ENCODE measurements around the gene NOLC1.
A peak's percentile ranks its signal among the peaks of the same experiment; 100 is the strongest.

Gene NOLC1

DNA sequence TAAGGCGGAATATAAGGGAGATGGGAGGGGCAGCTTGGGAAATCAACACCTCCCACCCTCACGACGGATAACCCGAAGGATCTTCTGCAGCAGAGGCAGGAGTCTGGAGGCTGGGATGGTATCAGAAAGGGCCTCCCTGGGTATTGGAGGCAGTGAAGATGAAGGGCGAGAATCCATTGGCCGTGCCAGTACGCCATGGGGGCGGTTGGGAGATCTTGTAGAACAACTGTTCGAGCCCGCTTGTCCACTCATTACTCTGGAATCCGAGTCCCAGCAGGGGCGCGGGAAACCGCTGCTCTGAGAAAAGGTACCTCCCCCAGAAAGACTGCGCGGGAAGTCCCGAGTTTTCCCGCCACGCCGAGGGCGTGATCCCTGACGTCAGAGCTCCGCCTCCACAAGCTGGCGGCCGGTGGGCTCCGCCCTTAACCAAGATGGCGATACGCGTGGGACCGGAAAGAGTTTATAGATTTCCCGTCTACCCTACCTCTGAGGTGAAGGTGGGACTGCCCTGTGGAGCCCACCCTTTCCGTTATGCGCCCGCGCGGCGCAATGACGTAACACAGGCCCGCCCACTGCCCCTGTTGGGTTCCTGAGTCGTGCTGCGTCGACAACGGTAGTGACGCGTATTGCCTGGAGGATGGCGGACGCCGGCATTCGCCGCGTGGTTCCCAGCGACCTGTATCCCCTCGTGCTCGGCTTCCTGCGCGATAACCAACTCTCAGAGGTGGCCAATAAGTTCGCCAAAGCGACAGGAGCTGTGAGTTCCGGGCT lies at the start of gene NOLC1:
Gene NOLC1, plus strand, starts transcription at position 616 of the 771 bp plus-strand sequence. Its CDS starts 22 bp downstream, at position 638.
- DNase-seq (ENCODE audit: low spot score) = peak; percentile 96

DNA sequence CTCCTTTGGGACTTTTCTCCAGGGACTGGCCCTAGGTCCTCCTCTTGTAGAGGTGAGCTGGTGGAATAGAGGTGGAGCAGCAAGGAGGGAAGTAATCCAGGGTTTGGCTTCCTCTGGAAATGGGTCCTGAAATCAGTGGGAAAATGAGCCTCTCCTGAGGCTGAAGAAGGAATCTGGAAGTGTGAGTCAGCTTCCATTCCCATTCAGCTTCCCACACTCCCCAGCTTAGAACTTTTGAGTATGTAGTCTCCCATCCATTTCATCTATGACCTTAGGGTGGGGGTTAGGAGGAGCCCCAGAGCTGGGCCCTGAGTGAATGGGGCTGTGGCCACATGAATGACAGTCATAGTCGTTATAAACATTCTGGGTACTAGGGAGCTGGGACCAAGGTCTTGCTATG lies 49.8 kb upstream of the NOLC1 start:
- no peak for DNase-seq (ENCODE audit: low spot score)

DNA sequence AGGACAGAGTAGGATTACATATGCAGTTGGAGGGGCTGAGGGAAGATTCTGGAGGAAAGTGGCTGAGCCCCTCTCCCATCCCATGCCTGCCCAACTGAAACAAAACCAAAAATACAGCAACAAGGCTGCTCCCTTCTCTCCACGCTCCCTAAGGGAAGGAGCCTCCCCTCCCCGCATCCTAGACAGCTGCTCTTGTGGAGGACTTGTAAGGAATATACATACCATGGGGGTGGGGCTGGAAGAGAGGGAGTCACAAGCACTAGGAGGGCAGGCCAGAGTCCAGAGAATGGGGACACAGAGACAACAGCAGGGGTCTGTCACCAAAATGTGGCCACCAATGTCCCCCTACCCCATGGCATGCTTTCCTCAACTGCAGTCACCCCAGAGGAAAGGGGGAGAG lies 45.2 kb upstream of the NOLC1 start:
- no peak for DNase-seq (ENCODE audit: low spot score)

DNA sequence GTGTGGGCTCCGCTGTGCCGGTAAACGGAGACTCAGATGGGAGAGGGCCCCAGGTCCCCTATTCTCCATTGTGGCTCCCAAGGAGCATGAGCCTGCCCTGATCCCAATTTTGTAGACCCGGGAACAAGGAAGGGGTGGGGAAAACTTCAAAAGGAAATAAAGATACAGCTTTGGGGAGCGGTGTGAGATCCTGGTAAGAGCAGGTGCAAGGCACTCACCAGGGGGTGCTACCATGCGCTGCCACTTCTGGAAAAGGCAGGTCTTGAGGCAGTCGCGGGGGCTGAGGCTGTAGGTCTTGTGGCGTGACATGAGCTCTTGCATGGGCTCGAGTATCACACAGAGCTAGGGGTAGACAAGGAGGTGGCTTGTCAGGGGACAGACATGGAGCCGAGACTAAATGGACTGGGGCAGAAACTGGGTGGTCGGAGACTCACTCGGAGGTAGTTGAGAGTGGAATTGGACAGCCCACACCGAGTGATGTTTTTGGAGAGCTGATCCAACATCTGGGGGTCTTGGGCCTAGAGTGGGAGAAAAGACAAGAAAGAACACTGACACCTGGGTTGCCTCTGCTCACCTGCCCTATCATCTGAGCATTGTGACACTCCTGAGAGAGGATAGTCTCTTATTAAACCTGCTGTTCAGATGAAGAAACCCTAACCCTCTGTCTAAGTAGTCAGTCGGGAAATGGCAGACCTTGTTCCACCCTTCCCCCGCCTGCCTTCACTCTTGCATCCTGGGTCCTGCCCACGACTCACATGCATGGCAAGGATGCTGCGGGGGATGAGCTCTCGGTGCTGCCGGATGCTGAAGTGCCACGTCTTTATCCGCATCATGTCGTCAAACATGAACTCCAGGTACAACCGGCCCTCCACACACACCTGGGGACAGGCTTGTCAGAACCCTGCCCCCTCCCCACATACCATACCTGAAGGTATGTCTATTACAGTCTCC lies 42.7 kb upstream of the NOLC1 start:
- DNase-seq (ENCODE audit: low spot score) = no peak

DNA sequence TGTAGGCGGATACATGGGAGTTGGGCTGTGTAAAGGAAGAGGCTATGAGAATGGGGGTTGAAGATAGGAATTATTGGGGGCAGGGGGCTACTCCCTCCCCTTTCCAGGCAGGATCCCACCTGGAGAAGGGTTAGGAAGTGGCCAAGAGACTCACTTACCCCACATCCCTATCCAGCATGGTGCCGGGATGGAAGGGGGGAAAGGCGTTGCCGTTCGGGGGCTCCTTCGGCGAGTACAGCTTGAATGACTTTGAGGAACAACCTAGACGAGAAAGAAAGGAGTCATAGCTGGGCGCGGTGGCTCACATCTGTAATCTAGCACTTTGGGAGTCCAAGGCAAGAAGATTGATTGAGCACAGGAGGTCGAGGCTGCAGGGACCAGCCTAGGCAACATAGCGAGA lies 40.9 kb upstream of the NOLC1 start:
- DNase-seq (ENCODE audit: low spot score) = no peak

DNA sequence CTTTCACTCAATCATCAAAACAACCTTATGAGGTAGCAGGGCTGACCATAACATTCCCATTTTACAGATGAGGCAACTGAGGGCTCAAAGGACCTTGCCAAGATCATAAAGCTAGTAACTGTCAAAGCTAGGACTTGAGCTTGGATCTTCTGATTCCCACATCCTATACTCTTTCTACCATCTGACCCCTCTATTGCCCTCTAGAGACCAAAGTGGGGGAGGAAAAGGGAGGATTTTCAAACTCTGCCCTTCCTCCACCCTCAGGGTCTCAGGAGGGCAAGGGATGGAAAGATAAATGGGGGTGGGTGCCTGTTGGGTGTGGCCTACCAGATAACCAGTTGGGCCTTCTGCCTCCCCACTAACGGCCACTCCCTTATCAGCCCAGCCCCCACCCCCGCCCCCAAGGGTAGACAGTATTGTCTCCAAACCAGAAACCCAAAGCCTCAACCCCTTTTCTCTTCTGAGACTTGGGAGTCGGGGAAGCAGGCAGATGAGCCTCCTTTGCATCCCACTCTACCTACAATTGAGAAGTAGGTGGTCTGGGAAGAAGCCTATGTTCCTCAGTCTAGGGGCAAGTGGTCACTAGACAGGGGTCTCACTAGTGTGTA lies 39.9 kb upstream of the NOLC1 start:
- DNase-seq (ENCODE audit: low spot score) = no peak

DNA sequence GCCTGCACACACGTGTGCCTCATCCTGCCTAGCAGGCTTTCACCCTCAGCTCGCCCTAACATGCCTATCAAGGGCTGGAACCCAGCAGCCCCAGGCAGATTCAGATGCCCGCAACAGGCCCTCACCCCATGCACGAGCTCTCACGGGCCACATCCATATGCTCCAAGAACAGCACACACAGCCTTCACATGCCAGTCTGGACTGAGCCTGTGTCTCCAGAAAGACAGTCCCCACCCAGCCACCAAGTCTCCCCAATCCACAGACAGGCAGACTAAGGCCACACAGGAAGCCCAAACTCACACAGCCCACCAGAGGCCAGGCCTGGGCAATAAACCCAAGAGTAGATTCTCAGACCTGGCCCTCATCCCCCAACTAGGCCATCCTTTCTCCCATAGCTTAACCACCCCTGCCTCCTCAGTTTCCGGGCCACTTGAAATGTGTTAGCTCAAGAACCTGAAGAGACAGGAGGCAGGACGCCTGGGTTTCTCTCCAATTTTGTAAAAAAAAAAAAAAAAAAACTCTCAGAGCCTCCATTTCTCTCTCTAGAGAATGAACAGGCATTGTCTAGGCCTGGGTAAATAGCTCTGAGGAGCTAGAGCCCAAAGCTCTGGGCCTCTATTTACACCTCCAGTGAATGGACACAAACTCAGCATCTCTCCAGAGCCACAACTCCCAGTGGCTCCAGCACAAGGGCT lies 38.8 kb upstream of the NOLC1 start:
- DNase-seq (ENCODE audit: low spot score) = no peak

DNA sequence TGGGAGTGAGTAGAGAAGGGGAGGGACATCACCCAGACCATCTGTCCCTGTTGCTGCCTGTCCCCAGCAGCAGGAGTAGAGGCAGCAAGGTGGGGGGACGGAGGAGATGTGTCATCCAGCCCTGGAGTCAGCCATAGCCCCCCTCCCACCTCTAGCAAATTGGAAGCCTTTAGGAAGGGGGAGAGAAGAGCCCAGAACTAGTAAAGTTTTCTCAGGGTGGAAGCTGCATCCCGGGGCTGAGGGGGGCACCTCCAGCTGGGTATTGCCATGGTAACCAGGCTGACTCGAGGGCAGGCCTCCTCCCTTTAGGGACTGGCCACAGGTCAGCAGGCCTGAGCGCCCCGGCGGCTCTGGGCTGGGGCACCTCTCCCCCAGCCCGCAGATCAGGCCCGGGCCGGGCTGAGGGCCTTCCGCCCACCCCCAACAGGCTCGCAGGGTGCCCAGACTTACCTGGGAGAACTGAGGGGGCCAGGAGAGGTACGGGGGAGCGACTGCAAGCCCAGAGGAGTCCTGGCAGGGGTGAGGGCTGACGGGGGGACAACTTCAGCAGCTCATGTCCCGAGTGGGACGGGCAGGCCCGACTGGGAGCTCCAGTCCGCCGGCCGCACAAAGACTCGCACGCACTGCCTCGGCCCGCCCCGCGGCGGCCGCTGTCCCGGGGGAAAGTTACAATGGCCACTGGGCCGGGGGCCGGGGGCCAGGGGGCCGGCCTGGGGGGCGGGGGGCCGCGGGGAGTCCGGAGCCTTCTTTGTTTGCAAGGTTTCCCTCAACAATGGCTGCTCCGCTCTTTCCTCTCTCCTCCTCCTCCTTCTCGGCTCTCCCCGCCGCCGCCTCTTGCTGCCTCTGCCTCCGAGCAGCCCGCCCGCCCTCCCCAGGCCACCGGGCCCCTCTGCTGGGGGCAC lies 38.0 kb upstream of the NOLC1 start:
- DNase-seq (ENCODE audit: low spot score) = peak; percentile 63

DNA sequence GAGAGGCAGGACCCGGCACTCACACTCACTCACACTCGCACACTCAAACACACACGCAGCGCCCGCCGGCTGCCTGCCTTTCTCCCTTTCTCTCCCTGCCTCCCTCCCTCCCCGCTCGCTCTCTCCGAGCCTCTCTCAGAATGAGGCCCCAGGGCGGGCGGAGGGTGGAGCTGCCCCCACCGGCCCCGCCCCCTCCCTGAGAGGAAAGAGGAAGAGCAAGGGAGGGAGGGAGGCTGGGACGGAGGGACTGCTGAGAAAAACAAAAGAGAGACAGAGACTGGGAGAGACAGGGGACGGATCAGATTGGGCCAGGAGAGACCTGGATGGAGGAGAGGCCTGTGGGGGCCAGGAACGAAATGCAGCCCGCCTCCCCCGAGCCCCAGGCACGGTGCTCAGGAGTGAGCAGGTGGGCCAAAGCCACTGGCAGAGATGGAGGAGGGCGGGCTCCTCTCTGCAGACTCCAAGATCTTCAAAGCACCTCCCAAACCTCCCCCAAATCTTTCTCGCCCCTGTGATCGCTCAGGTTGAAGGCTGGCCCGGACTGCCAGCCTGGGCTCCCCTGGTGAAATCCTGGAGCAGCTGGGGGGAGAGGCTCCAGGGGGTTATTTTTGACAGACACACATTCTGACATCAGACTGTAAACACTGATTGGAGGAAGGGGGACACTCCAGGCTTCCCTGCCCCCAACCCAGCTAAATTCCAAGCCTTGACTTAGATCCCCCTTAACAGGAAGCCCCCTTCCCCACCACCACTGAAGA lies 37.1 kb upstream of the NOLC1 start:
- peak; percentile 95 for DNase-seq (ENCODE audit: low spot score)

DNA sequence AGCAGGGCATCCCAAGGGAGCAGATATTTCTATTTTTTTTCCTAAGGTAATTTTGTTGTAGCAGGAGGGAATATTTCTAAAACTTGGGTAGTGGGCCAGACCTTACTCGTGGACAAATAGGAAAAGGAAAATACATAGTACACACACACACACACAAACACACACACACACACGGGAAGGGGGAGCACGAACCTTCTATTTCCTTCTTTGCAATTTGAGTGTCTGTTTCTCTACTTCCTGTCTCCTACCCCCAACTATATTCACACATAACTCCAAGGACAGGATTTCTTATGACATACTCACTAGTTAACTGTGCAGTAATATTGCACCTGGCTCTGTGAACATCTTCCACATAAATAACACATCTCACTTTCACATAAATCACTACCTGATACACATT lies 36.4 kb upstream of the NOLC1 start:
- DNase-seq (ENCODE audit: low spot score) = no peak

DNA sequence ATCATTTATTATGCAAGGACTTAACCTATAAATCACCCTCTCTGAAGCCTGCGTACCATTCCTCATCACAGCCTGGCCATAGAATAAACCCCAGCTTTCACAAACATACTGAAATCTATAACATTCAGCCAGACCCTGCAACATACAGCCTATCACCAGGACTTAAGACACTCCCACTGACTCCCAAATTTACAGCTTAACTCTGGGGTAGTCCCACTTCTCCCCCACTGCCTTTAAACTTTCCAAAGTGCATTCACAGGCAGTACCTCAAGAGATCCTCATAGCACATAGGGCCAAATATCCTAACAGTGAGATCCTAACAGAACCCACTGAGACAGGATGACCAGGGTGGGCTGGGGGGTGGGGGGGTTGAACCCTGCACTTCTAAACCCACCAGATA lies 35.5 kb upstream of the NOLC1 start:
- no peak for DNase-seq (ENCODE audit: low spot score)

DNA sequence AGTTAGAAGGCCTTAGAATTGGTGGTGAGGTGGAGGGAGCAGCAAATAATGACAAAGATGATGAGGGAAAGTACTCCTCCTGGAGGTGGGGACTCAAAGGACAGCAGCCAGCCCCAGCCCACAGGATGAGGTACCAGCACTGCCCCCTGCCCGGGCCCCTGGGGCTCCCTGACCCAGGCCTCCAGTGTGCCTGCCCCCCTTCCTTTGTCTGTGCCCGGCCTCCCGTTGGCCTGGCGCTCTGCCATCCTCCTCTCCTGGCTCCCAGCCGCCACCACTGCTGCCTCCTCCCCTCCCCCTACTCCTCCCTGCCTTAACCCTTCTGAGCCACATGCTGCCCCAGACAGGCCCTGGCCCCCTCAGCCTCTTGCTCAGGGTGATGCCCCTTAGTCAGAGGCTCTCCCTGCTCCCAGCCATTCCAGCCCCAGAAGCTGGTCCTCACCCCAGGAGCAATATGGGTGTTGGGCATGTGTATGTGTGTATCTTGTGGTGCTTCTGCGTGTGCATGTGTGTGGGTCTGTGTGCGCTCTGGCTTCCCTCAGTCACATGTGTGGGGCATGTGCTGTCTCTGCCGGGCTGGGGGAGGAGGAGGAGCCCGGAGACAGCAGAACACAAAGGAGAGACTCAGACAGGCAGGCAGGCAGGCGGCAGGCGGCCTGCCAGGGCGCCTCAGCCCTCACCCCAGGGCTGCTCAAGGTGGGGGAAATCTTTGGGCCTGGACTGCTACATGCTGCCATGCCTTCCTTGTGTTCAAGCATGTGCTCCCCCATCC lies 34.6 kb upstream of the NOLC1 start:
- peak; percentile 76 for DNase-seq (ENCODE audit: low spot score)

DNA sequence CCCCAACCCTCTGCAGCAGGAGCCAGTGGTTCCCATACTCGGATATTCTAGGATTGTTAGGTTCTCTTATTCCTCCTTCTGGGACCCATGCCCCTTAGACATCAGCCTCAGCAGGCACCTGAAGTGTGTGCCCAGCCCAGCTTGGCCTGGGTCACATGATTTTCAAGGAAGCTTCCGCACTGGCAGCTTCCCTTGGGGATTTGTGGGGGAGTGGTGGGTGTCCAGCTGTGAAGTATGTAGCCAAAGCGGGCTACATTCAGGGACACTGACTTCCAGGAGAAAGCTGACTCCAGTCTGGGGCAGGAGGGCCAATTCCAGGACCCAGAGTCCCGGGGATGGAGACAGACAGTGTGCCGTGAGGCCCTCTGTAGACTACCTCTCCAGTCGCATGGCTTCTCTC lies 33.3 kb upstream of the NOLC1 start:
- DNase-seq (ENCODE audit: low spot score) = peak; percentile 44

DNA sequence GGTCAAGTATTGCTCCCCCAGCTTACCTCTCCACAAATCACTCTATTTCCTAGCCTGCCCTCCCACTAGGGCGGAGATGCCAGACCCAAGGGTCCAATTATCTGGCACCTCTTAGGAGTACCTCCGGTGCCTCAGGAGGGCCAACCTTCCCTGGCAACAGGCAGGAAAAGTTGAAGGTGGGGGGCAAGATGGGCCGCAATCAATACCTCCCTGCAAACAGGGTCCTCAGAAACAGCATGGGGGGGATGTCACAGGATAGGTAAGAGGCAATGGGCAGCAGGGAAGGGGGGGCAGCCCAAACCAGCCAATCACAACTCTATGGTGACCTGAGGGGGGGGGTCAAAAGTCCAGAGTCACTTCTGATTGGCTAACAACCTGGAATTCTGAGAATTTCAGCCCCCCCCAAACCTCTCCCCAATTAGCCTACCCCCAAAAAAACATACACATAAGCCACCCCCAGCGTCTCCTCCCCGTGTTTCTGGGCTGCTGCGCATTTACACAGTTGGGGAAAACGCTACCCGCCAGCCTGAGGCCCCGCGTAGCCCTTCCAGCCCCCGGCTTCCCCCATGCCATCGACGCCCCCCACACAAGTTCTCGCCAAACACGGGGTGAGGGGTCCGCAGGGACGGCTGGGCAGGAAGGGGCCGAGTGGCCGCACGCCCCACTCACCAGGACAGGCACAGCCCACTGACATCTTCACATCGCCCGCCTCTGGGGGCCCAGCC lies 32.6 kb upstream of the NOLC1 start:
- peak; percentile 94 for DNase-seq (ENCODE audit: low spot score)

DNA sequence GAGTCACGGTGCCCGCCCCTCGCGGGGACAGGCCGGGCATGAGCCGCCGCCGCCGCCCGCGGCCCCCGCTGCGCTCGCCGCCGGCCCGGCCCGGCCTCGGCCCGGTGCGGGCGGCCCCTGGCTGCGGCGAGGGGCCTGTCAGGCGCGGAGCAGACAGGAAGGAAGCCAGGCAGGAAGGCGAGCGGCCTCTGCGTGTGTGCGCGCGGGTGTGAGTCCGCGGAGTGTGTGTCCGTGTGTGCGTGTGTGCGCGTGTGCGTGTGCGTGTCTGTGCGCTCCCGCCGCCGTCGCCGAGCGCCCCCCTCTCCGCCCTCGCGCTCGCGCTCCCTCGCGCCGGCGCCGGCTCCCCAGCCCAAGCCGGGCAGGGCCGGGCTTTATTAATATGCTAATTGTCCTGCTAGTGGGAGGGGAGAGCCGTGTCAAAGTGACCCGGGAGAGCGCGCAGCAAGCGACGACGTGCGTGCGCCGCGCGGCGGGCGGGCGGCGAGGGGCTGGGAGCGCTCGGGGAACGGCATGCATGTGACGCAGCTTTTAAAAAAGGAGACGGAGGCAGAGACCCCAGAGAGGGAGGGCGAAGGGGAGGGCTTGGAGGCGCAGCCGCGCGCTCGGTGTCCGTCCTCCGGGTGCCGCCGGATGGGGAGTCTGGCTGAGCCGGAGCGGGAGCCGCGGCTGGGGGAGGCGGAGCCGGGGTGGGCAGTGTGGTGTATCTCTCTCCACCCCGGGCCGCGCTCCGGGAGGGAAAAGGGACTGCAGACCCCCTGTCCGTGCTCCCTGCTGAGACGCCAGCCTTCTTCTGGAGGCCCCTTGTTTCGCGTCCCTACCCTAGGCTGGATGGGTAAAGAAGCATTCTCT lies 31.8 kb upstream of the NOLC1 start, which contains the start of gene LDB1:
Gene LDB1, minus strand, starts transcription at position 227 of the 849 bp plus-strand sequence. CDS start 258 bp downstream, outside the sequence.
- DNase-seq (ENCODE audit: low spot score) = peak; percentile 90

DNA sequence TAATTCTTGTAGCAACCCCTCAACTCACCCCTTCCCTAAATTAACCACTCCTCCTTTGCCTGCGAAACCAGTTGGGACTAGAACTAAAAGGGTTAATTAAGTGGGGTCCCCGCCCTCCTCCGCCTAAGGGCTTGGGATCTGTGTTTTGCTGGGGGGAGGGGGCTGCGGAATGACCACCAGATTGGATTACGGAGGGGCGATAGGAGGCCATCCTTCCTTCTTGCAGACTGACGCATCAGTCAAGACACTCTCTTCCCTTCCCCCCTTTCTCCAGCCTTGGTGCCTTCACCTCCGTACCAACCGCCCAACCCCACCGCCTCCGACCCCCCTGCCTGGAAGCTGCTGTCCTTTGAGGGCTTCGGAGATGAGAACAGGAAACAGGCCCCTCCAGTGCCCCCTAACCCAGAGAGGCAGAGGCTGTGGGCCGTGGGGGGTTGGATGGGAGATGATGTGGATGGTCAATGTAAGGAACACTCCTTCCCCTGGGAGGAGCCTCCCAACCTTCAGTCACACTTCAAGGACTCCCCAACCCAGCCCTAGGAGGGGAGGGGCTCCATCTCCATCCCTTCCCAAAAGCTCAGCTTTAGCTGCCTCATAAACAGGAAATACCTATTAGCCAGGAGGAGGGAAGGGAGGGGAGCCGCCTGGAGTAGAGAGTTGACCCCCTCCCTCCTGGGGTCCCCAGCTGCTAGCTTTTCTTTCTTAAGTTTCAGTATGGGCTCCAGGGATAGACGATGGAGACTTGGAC lies 31.0 kb upstream of the NOLC1 start:
- DNase-seq (ENCODE audit: low spot score) = peak; percentile 78
